ENCODE data around the gene MFNG. TPM values are rescaled to one million over a fixed set of nuclear protein-coding genes. Genes with fewer than 3 reads are reported as not detected.

Gene MFNG
- total RNA-seq, 1 donor from 2014 or later = 53.5 TPM

DNA sequence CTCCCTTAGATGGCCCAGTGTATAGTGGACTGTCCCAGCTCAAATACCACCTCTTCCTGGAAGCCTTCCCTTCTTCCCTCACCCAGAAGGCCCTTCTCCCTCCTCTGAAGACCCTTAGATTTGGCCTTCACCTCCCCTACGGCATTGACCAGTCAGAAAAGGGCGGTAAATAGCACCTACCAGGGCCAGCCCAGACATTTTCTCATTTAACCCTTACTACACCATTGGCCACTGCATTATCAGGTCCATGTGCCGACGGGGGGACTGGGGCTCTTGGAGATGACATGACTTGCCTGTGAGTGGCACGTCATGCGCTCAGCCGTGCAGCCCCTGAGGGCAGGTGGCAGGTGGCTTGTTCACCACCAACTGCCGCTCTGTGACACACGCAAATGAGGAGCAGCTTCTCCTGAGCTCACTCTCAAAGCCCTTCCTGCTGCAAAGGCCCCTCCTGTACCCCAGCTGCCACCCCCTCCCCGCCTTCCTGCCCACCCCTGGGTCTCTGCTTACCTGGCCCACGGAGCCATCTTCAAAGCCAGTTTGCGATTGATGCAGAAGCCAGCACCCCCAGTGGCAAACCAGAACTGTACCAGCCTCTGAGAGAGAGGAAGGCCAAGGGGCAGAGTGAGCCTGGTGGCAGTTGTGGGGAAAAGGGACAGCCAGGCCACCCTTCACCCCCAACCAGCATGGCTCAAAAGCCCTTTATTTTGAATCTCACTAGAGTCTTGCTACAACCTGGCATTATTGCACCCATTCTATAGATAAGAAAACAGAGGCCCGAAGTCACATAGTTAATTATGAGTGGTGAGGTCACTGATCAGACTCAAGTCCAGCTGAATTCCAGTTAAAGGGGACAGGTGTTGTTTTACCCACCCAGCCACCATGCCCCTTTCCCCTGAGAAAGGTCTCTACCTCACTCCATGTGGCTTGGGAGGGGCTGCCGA is 9.5 kb downstream of the MFNG start:
- H3K27ac ChIP-seq = no peak overlapping the region
- H3K9me3 ChIP-seq = no peaks in the 10 kb centered on the region
- ATAC-seq = no peak
- H3K27me3 ChIP-seq = no peaks in the 10 kb centered on the region
- H3K4me3 ChIP-seq = no peak overlapping the region
- intact Hi-C loops (cut with DNase I) = no loop called here
- peaks cover 30% of the 10 kb centered on the region for H3K36me3 ChIP-seq
- no peak for TF ChIP-seq CTCF (IDR thresholded peaks at IDR 0.05)
- no peaks in the 10 kb centered on the region for H3K4me1 ChIP-seq
- DNase-seq = no peak

DNA sequence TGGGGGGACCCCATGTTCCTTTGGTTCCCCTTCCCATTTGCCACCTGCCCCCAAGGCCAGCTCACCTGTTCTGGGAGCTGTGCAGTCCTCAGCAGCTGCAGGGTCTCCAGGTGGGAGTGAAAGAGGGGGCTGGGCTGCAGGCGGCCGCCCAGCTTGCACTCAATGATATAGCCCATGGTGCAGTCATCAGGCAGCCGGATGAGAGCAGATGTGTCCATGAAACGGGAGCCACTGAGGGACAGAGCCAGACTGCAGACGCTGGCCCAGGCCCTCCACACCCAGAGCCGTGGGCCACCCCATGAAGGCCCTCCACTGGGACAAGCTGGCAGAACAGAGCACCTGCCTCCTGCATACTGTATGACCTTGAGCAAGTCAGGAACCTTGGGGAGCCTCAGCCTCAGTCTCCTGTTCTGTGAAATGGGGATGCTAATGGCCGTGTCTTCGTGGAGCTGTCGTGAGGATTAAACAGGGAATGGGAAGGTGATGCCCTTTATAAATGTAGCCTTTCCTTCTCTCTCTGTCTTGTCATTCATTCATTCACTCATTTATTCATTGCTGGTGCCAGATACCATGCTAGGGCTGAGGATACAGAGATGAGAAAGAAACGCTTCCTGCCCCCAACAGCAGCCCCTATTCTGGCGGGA is 11.6 kb downstream of the MFNG start:
- Histone ChIP-seq H3K36me3 (peaks cover 27% of the 10 kb centered on the region), H3K9me3 (no peaks in the 10 kb centered on the region), H3K4me1 (no peaks in the 10 kb centered on the region), H3K27me3 (no peaks in the 10 kb centered on the region), H3K27ac (no peak overlapping the region), H3K4me3 (no peak overlapping the region)
- TF ChIP-seq CTCF (IDR thresholded peaks at IDR 0.05) = no peak
- DNase-seq (no peak), ATAC-seq (no peak)
- intact Hi-C loops (cut with DNase I) = no loop called here

- H3K36me3 ChIP-seq = peaks cover 16% of the 10 kb centered on the region
- intact Hi-C loops (cut with DNase I) = no loop called here
- TF ChIP-seq CTCF (IDR thresholded peaks at IDR 0.05) = no peak
- H3K4me3 ChIP-seq = no peak overlapping the region
- ATAC-seq (no peak), DNase-seq (no peak)
- H3K9me3 ChIP-seq = no peaks in the 10 kb centered on the region
- no peaks in the 10 kb centered on the region for H3K4me1 ChIP-seq
- H3K27ac ChIP-seq = no peak overlapping the region
- H3K27me3 ChIP-seq = no peaks in the 10 kb centered on the region
These were observed 12.7 kb downstream of the MFNG start for GRCh38 chr22:37473437-37473946.

GRCh38 chr22:37472418-37473006 is 13.7 kb downstream of the MFNG start:
- peak; percentile 58 for ATAC-seq
- DNase-seq = no peak
- peak; percentile 52 for TF ChIP-seq CTCF (IDR thresholded peaks at IDR 0.05)

GRCh38 chr22:37471727-37472417 is 14.3 kb downstream of the MFNG start:
- Histone ChIP-seq H3K27me3 (no peaks in the 10 kb centered on the region), H3K4me3 (no peak overlapping the region), H3K27ac (no peak overlapping the region), H3K4me1 (no peaks in the 10 kb centered on the region), H3K9me3 (no peaks in the 10 kb centered on the region), H3K36me3 (peaks cover 6% of the 10 kb centered on the region)
- ATAC-seq = peak; percentile 4
- intact Hi-C loops (cut with DNase I) = no loop called here
- no peak for TF ChIP-seq CTCF (IDR thresholded peaks at IDR 0.05)
- DNase-seq = no peak

More at GRCh38 chr22:37472418-37473006, 13.7 kb downstream of the MFNG start:
- Histone ChIP-seq H3K9me3 (no peaks in the 10 kb centered on the region), H3K36me3 (peaks cover 8% of the 10 kb centered on the region), H3K27ac (no peak overlapping the region), H3K4me1 (no peaks in the 10 kb centered on the region), H3K4me3 (no peak overlapping the region), H3K27me3 (no peaks in the 10 kb centered on the region)
- intact Hi-C loops (cut with DNase I) = no loop called here

Measured in upper lobe of right lung (tissue), 1 donor.